ENCODE measurements around the gene TMEM244. TPM values are rescaled to one million over a fixed set of nuclear protein-coding genes. Genes with fewer than 3 reads are reported as not detected.

The TMEM244 gene
- total and polyA plus RNA-seq, 9 of the 15 experiments (the other 6 are each of a cell fraction or from before 2014, with no cell fraction given), result not detected

GRCh38 chr6:129852257-129852858, 8.8 kb downstream of the TMEM244 start (continued):
- no peak for TF ChIP-seq ZNF431 (CRISPR knock-in tag; IDR thresholded peaks at IDR 0.05)
- no peak for TF ChIP-seq DDX20 (tag; IDR thresholded peaks at IDR 0.05; ENCODE audit: low read depth)
- no peak for TF ChIP-seq ZNF707 (CRISPR knock-in tag; conservative IDR thresholded peaks at IDR 0.05)
- peak; percentile 84 for TF ChIP-seq LEF1 (IDR thresholded peaks at IDR 0.05)
- TF ChIP-seq MYC (IDR thresholded peaks at IDR 0.05; ENCODE audit: low read depth, low read length), result no peak
- TF ChIP-seq MYC (CRISPR knock-in tag; IDR thresholded peaks at IDR 0.05; ENCODE audit: borderline replicate concordance, low read depth), result no peak
- no peak for TF ChIP-seq RBM25 (IDR thresholded peaks at IDR 0.05; ENCODE audit: low read depth, low read length, severe bottlenecking)
- no peak for TF ChIP-seq KDM5B (IDR thresholded peaks at IDR 0.05; ENCODE audit: insufficient replicate concordance, low read depth, low read length)
- TF ChIP-seq, protein P1, sequence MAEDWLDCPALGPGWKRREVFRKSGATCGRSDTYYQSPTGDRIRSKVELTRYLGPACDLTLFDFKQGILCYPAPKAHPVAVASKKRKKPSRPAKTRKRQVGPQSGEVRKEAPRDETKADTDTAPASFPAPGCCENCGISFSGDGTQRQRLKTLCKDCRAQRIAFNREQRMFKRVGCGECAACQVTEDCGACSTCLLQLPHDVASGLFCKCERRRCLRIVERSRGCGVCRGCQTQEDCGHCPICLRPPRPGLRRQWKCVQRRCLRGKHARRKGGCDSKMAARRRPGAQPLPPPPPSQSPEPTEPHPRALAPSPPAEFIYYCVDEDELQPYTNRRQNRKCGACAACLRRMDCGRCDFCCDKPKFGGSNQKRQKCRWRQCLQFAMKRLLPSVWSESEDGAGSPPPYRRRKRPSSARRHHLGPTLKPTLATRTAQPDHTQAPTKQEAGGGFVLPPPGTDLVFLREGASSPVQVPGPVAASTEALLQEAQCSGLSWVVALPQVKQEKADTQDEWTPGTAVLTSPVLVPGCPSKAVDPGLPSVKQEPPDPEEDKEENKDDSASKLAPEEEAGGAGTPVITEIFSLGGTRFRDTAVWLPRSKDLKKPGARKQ (CRISPR knock-in tag; IDR thresholded peaks at IDR 0.05), result no peak
- TF ChIP-seq SMAD1 (IDR thresholded peaks at IDR 0.05; ENCODE audit: low read depth, low read length, partially characterized antibody), result peak; percentile 81
- TF ChIP-seq ZNF316 (IDR thresholded peaks at IDR 0.05), result no peak

Measured in K562 (cell line).